ENCODE measurements around the gene TMUB2. TPM values are rescaled to one million over a fixed set of nuclear protein-coding genes. Genes with fewer than 3 reads are reported as not detected.
A peak's percentile ranks its signal among the peaks of the same experiment; 100 is the strongest.

TMUB2 gene
- total RNA-seq, 4 donors from 2014 or later: 7.4 to 41.8 (median 32.6) TPM

- H3K36me3 ChIP-seq: no peaks in the 10 kb centered on the region
Observed at GRCh38 chr17:44209786-44210341, 23.1 kb downstream of the TMUB2 start.

GRCh38 chr17:44210342-44211192 lies 23.8 kb downstream of the TMUB2 start:
- no peaks in the 10 kb centered on the region for H3K9me3 ChIP-seq
- H3K4me3 ChIP-seq: no peak overlapping the region
- no peaks in the 10 kb centered on the region for H3K36me3 ChIP-seq
- H3K27me3 ChIP-seq: no peaks in the 10 kb centered on the region
- peaks cover 0 to 14% of the 10 kb centered on the region in 2 donors for H3K4me1 ChIP-seq
- H3K27ac ChIP-seq: peak overlapping the region; percentile 51 to 65
- TF ChIP-seq CTCF (IDR thresholded peaks at IDR 0.05): peak; percentile 97 to 100 (median 99)
- peak; percentile 43 to 45 for TF ChIP-seq POLR2A (IDR thresholded peaks at IDR 0.05)
- intact Hi-C loops (cut with DNase I; ENCODE audit: low total_unique reads): loop anchor here (5.0 kb wide), 1 partner anchor 122 kb away; no protein-coding TSS in a partner anchor
- peak; percentile 84 to 89 for DNase-seq

More at GRCh38 chr17:44209786-44210341, 23.1 kb downstream of the TMUB2 start:
- H3K27me3 ChIP-seq: no peaks in the 10 kb centered on the region
- H3K27ac ChIP-seq: peak overlapping the region; percentile 28 to 65
- no peak for TF ChIP-seq POLR2A (IDR thresholded peaks at IDR 0.05)
- TF ChIP-seq CTCF (IDR thresholded peaks at IDR 0.05): no peak
- H3K9me3 ChIP-seq: no peaks in the 10 kb centered on the region
- peaks cover 0 to 14% of the 10 kb centered on the region in 2 donors for H3K4me1 ChIP-seq
- H3K4me3 ChIP-seq: no peak overlapping the region
- DNase-seq: no peak
- intact Hi-C loops (cut with DNase I; ENCODE audit: low total_unique reads): loop anchor here (5.0 kb wide), 1 partner anchor 122 kb away; no protein-coding TSS in a partner anchor

GRCh38 chr17:44211281-44212265 lies 24.8 kb downstream of the TMUB2 start:
- H3K27ac ChIP-seq: peak overlapping the region in 1 of 2 donors; percentile 65
- H3K36me3 ChIP-seq: no peaks in the 10 kb centered on the region
- no peak overlapping the region for H3K4me3 ChIP-seq
- intact Hi-C loops (cut with DNase I; ENCODE audit: low total_unique reads): loop anchor here (5.0 kb wide), 1 partner anchor 121 kb away; no protein-coding TSS in a partner anchor
- no peaks in the 10 kb centered on the region for H3K9me3 ChIP-seq
- H3K27me3 ChIP-seq: no peaks in the 10 kb centered on the region
- TF ChIP-seq POLR2A (IDR thresholded peaks at IDR 0.05) (no peak), CTCF (IDR thresholded peaks at IDR 0.05) (no peak)
- H3K4me1 ChIP-seq: peaks cover 2 to 14% of the 10 kb centered on the region in 2 donors
- no peak for DNase-seq

GRCh38 chr17:44212507-44213402 lies 26.0 kb downstream of the TMUB2 start:
- no peak overlapping the region for H3K4me3 ChIP-seq
- TF ChIP-seq POLR2A (IDR thresholded peaks at IDR 0.05) (no peak), CTCF (IDR thresholded peaks at IDR 0.05) (no peak)
- H3K9me3 ChIP-seq: no peaks in the 10 kb centered on the region
- DNase-seq: no peak
- peak overlapping the region in 1 of 2 donors; percentile 15 for H3K27ac ChIP-seq
- H3K4me1 ChIP-seq: peaks cover 13 to 22% of the 10 kb centered on the region in 2 donors
- H3K36me3 ChIP-seq: no peaks in the 10 kb centered on the region
- H3K27me3 ChIP-seq: no peaks in the 10 kb centered on the region
- intact Hi-C loops (cut with DNase I; ENCODE audit: low total_unique reads): loop anchor here (5.0 kb wide), 1 partner anchor 120 kb away; no protein-coding TSS in a partner anchor
